Nephron progenitor cell (in vitro differentiated cells): ENCODE results near the gene COX8A.

Source experiments
- DNase-seq: peaks from one replicate; pipeline ENCODE4 v3.0.0; 2021
- H3K27ac Mint-ChIP-seq: 2 replicates; pipeline ENCODE4 v1.8.0; 2021; ENCODE audit warnings: mild to moderate bottlenecking, moderate library complexity, mixed read lengths
- H3K27me3 Mint-ChIP-seq: 2 replicates; pipeline ENCODE4 v1.8.0; 2021; ENCODE audit warnings: mild to moderate bottlenecking, low read depth, mixed read lengths; ENCODE audit not compliant: poor library complexity
- H3K36me3 Mint-ChIP-seq: 2 replicates; pipeline ENCODE4 v1.8.0; 2021; ENCODE audit warnings: low read depth, mixed read lengths
- H3K4me1 Mint-ChIP-seq: 2 replicates; pipeline ENCODE4 v1.8.0; 2021; ENCODE audit warnings: mixed read lengths
- H3K4me3 Mint-ChIP-seq: 2 replicates; pipeline ENCODE4 v1.8.0; 2021; ENCODE audit warnings: mild to moderate bottlenecking, moderate library complexity, mixed read lengths
- H3K9me3 Mint-ChIP-seq: 2 replicates; pipeline ENCODE4 v1.8.0; 2021; ENCODE audit warnings: mild to moderate bottlenecking, moderate library complexity, mixed read lengths
- CTCF ChIP-seq: fragments of 200-600 bp; sonication (generic); IDR thresholded peaks from 2 replicates; pipeline ENCODE4 v1.5.0; 2021; ENCODE audit warnings: antibody characterized with exemption

COX8A gene

GRCh38 chr11:63998558-63999348 lies 24.3 kb downstream of the COX8A start:
- Mint-ChIP-seq H3K27me3 (peaks cover 33% of the 10 kb centered on the region), H3K9me3 (no peaks in the 10 kb centered on the region), H3K36me3 (peaks cover 27% of the 10 kb centered on the region), H3K4me3 (peak overlapping the region; percentile 28), H3K27ac (no peak overlapping the region), H3K4me1 (peaks cover 28% of the 10 kb centered on the region)
- no peak for TF ChIP-seq CTCF
- peak; percentile 52 for DNase-seq

- Mint-ChIP-seq H3K27ac (no peak overlapping the region), H3K4me1 (peaks cover 31% of the 10 kb centered on the region), H3K36me3 (peaks cover 21% of the 10 kb centered on the region), H3K9me3 (no peaks in the 10 kb centered on the region), H3K4me3 (no peak overlapping the region), H3K27me3 (peaks cover 34% of the 10 kb centered on the region)
- DNase-seq, result peak; percentile 79
- no peak for TF ChIP-seq CTCF
Measured at GRCh38 chr11:63999349-64000025, 25.1 kb downstream of the COX8A start.

GRCh38 chr11:64000026-64000739 lies 25.8 kb downstream of the COX8A start:
- peak; percentile 79 for DNase-seq
- Mint-ChIP-seq H3K27me3 (peaks cover 38% of the 10 kb centered on the region), H3K27ac (no peak overlapping the region), H3K4me1 (peaks cover 31% of the 10 kb centered on the region), H3K36me3 (peaks cover 14% of the 10 kb centered on the region), H3K9me3 (no peaks in the 10 kb centered on the region), H3K4me3 (no peak overlapping the region)
- peak; percentile 66 for TF ChIP-seq CTCF

GRCh38 chr11:64000740-64001483 lies 26.5 kb downstream of the COX8A start:
- H3K9me3 Mint-ChIP-seq, result no peaks in the 10 kb centered on the region
- H3K27me3 Mint-ChIP-seq, result peaks cover 45% of the 10 kb centered on the region
- TF ChIP-seq CTCF, result no peak
- H3K27ac Mint-ChIP-seq, result no peak overlapping the region
- H3K36me3 Mint-ChIP-seq, result peaks cover 14% of the 10 kb centered on the region
- H3K4me3 Mint-ChIP-seq, result no peak overlapping the region
- no peak for DNase-seq
- H3K4me1 Mint-ChIP-seq, result peaks cover 31% of the 10 kb centered on the region

GRCh38 chr11:64001484-64002420 lies 27.3 kb downstream of the COX8A start:
- no peaks in the 10 kb centered on the region for H3K9me3 Mint-ChIP-seq
- H3K4me1 Mint-ChIP-seq, result peaks cover 34% of the 10 kb centered on the region
- peaks cover 53% of the 10 kb centered on the region for H3K27me3 Mint-ChIP-seq
- H3K4me3 Mint-ChIP-seq, result no peak overlapping the region
- no peak overlapping the region for H3K27ac Mint-ChIP-seq
- no peak for DNase-seq
- TF ChIP-seq CTCF, result no peak
- peaks cover 14% of the 10 kb centered on the region for H3K36me3 Mint-ChIP-seq
